Measurements from ENCODE around the gene LRG1.

The LRG1 gene

GRCh38 chr19:4557971-4558941, 18.4 kb upstream of the LRG1 start:
- TF ChIP-seq, protein P1, sequence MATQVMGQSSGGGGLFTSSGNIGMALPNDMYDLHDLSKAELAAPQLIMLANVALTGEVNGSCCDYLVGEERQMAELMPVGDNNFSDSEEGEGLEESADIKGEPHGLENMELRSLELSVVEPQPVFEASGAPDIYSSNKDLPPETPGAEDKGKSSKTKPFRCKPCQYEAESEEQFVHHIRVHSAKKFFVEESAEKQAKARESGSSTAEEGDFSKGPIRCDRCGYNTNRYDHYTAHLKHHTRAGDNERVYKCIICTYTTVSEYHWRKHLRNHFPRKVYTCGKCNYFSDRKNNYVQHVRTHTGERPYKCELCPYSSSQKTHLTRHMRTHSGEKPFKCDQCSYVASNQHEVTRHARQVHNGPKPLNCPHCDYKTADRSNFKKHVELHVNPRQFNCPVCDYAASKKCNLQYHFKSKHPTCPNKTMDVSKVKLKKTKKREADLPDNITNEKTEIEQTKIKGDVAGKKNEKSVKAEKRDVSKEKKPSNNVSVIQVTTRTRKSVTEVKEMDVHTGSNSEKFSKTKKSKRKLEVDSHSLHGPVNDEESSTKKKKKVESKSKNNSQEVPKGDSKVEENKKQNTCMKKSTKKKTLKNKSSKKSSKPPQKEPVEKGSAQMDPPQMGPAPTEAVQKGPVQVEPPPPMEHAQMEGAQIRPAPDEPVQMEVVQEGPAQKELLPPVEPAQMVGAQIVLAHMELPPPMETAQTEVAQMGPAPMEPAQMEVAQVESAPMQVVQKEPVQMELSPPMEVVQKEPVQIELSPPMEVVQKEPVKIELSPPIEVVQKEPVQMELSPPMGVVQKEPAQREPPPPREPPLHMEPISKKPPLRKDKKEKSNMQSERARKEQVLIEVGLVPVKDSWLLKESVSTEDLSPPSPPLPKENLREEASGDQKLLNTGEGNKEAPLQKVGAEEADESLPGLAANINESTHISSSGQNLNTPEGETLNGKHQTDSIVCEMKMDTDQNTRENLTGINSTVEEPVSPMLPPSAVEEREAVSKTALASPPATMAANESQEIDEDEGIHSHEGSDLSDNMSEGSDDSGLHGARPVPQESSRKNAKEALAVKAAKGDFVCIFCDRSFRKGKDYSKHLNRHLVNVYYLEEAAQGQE (IDR thresholded peaks at IDR 0.05; ENCODE audit: insufficient read depth in 1 of 2, low read depth in 2 of 2, low read length in 2 of 2): no peak
- TF ChIP-seq TAF1 (IDR thresholded peaks at IDR 0.05; ENCODE audit: borderline replicate concordance, insufficient read depth, low read length) (no peak), SIN3A (IDR thresholded peaks at IDR 0.05; ENCODE audit: borderline replicate concordance, insufficient read depth, low read length) (no peak), FOXP2 (optimal IDR thresholded peaks at IDR 0.05; ENCODE audit: borderline replicate concordance, extremely low read depth, extremely low read length, insufficient read depth) (no peak), POLR2AphosphoS5 (IDR thresholded peaks at IDR 0.05; ENCODE audit: low read depth, low read length) (no peak)

DNA sequence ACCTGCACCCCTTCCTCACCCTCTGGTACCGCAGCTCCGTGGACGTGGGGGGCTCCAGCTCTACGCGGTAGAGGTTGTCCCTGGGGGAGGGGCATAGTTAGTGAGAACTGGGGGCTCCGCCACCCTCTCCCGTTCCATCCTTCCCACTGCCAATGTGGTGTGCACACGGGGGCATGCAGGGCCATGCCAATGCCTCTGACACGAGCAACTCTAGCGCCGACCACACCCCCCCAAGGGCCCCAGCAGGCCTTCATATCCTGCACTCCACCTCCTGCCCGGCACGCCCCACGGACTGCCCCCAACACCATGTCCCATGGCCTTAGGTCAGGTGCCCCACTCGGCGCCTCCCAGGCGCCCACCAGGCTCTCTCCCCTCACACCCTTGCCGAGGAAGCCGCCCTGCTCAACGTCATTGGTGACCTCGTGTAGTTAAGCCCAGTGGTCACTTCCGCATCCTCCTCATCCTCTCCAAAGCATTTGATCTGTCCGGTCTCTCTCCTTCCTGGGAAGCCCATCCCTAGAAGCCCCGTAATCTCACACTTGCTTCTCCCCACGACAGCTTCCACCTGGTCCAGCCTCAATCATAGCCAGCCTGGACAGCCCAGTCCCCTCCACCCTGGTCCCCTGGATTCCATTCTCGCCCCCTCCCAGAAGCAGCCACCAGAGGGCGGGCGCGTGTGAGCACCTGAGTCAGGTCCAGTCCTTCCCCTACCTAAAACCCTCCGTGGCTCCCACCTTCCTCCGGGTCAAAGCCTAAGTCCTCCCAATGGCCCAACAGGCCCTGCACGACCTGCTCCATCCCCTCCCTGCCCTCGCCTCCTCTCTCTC, 17.5 kb upstream of the LRG1 start:
- TF ChIP-seq POLR2AphosphoS5 (IDR thresholded peaks at IDR 0.05; ENCODE audit: low read depth, low read length): no peak
- TF ChIP-seq, protein P1 (IDR thresholded peaks at IDR 0.05; ENCODE audit: insufficient read depth in 1 of 2, low read depth in 2 of 2, low read length in 2 of 2): no peak
- TF ChIP-seq FOXP2 (optimal IDR thresholded peaks at IDR 0.05; ENCODE audit: borderline replicate concordance, extremely low read depth, extremely low read length, insufficient read depth): no peak
- TF ChIP-seq TAF1 (IDR thresholded peaks at IDR 0.05; ENCODE audit: borderline replicate concordance, insufficient read depth, low read length): no peak
- no peak for TF ChIP-seq SIN3A (IDR thresholded peaks at IDR 0.05; ENCODE audit: borderline replicate concordance, insufficient read depth, low read length)

DNA sequence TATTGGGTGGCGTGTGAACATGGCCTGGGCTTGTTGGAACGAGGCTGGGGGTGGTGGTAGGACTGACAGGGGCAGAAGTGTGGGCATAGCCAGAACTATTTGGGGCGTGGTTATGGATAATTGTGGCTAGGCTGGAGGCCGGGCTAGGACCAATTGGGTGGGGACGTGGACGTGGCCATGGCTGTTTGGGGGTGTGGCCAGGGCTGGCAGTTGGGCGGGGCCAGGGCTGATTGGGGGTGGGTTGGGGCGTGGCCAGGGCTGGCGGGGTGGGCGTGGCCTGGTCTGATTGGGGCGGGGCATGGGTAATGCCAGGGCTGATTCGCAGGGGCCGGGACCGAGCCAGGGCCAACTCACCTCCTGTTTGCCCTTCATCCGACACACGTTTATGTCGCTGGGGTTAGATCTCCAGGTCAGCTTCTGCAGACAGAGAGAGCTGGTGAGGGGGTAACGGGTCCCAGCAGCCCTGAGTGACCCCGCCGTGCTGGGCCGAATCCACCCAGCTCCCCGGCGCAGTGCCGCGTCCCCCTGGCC, 16.8 kb upstream of the LRG1 start:
- no peak for TF ChIP-seq POLR2AphosphoS5 (IDR thresholded peaks at IDR 0.05; ENCODE audit: low read depth, low read length)
- no peak for TF ChIP-seq TAF1 (IDR thresholded peaks at IDR 0.05; ENCODE audit: borderline replicate concordance, insufficient read depth, low read length)
- TF ChIP-seq, protein P1 (IDR thresholded peaks at IDR 0.05; ENCODE audit: insufficient read depth in 1 of 2, low read depth in 2 of 2, low read length in 2 of 2): no peak
- TF ChIP-seq FOXP2 (optimal IDR thresholded peaks at IDR 0.05; ENCODE audit: borderline replicate concordance, extremely low read depth, extremely low read length, insufficient read depth): no peak
- no peak for TF ChIP-seq SIN3A (IDR thresholded peaks at IDR 0.05; ENCODE audit: borderline replicate concordance, insufficient read depth, low read length)

DNA sequence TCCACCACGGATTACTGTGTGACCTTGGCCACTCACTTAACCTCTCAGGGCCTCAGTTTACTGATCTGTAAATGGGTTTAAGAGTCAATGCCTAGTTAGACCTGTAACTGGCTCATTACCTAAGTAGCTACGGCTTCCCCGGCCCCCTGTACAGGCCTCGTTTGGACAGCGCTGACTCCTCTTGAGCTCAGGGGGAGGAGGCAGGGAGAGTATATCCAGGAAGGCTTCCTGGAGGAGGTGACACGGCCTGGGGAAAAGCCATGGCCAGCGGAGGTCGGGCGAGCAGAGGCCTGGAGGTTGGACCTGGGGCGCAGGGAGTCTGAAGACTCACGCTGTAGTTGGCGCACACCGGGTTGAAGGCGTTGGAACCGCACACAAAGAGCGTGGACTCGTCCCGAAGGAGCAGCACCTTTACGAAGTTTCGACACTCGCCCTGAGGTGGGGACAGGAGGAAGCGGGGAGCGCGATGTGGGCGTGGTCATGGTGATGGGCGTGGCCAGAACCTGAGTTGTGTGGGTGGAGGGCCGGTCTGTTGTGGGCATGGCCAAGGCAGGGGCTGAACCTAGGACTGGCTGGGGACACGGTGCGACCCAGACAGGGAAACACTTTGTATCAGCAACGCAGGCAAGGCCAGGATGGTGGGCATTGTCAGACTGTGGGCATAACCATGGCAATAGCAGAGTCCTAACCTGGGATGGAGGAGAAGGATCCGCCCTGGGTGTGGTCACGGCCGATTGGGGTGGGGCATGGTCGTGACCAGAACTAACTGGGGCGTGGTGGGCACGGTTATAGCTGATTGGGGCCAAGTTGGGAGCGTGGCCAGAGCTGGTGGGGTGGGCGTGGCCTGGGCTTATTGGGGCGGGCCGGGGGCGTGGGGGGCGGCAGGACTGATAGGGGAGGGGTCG, 16.1 kb upstream of the LRG1 start:
- TF ChIP-seq FOXP2 (optimal IDR thresholded peaks at IDR 0.05; ENCODE audit: borderline replicate concordance, extremely low read depth, extremely low read length, insufficient read depth): no peak
- TF ChIP-seq SIN3A (IDR thresholded peaks at IDR 0.05; ENCODE audit: borderline replicate concordance, insufficient read depth, low read length): no peak
- no peak for TF ChIP-seq TAF1 (IDR thresholded peaks at IDR 0.05; ENCODE audit: borderline replicate concordance, insufficient read depth, low read length)
- TF ChIP-seq, protein P1 (IDR thresholded peaks at IDR 0.05; ENCODE audit: insufficient read depth in 1 of 2, low read depth in 2 of 2, low read length in 2 of 2): no peak
- TF ChIP-seq POLR2AphosphoS5 (IDR thresholded peaks at IDR 0.05; ENCODE audit: low read depth, low read length): no peak

Measured in PFSK-1 (cell line).